HL-60 (cell line): ENCODE results near the gene ZDHHC5.

ENCODE experiments used
- CTCF ChIP-seq: IDR thresholded peaks from one replicate; pipeline ENCODE4 v1.5.1; 2011; ENCODE audit warnings: low read length, control low read depth, inconsistent platforms; ENCODE audit not compliant: insufficient read depth
- GABPA ChIP-seq: IDR thresholded peaks from 2 replicates; pipeline ENCODE4 v1.6.1; 2012; ENCODE audit warnings: low read depth
- POLR2AphosphoS5 ChIP-seq: IDR thresholded peaks from 2 replicates; pipeline ENCODE4 v1.6.1; 2012; ENCODE audit warnings: low read depth
- REST ChIP-seq: IDR thresholded peaks from 2 replicates; pipeline ENCODE4 v1.6.1; 2012; ENCODE audit warnings: low read depth; ENCODE audit not compliant: insufficient replicate concordance
- SPI1 ChIP-seq: IDR thresholded peaks from 2 replicates; pipeline ENCODE4 v1.6.1; 2012; ENCODE audit warnings: low read depth, mild to moderate bottlenecking, borderline replicate concordance

GRCh38 chr11:57680552-57680874, 12.6 kb downstream of the ZDHHC5 start:
- no peak for TF ChIP-seq CTCF
- no peak for TF ChIP-seq POLR2AphosphoS5
- no peak for TF ChIP-seq GABPA
- TF ChIP-seq REST: no peak
- TF ChIP-seq SPI1: no peak
